NT2/D1 (cell line): ENCODE results near the gene ABI3BP.

Source experiments
- DNase-seq: peaks from one replicate; pipeline ENCODE4 v3.0.0-alpha.2; 2011; ENCODE audit warnings: low read depth, low spot score
- H3K27me3 ChIP-seq: 2 replicates; pipeline ENCODE4 v1.6.0; 2011; ENCODE audit warnings: mild to moderate bottlenecking; ENCODE audit not compliant: insufficient read length, insufficient read depth
- H3K36me3 ChIP-seq: 2 replicates; pipeline ENCODE4 v1.6.1; 2011; ENCODE audit warnings: mild to moderate bottlenecking, low read length, mixed read lengths; ENCODE audit not compliant: insufficient read depth, insufficient read length
- H3K4me1 ChIP-seq: 2 replicates; pipeline ENCODE4 v1.5.1; 2011; ENCODE audit not compliant: insufficient read depth, insufficient read length
- H3K4me3 ChIP-seq: 2 replicates; pipeline ENCODE4 v1.5.1; 2011; ENCODE audit warnings: low read depth; ENCODE audit not compliant: insufficient read length
- H3K9ac ChIP-seq: 2 replicates; pipeline ENCODE4 v1.6.0; 2011; ENCODE audit warnings: low read depth; ENCODE audit not compliant: insufficient read length
- H3K9me3 ChIP-seq: 2 replicates; pipeline ENCODE4 v1.5.1; 2011; ENCODE audit warnings: mild to moderate bottlenecking, low read length; ENCODE audit not compliant: insufficient read depth
- SUZ12 ChIP-seq: IDR thresholded peaks from 2 replicates; pipeline ENCODE4 v1.6.1; 2011; ENCODE audit not compliant: insufficient read length, insufficient read depth; ENCODE audit errors: extremely low read depth
- YY1 ChIP-seq: IDR thresholded peaks from 2 replicates; pipeline ENCODE4 v1.6.1; 2011; ENCODE audit not compliant: insufficient read length, insufficient read depth
- ZNF274 ChIP-seq: IDR thresholded peaks from 2 replicates; pipeline ENCODE4 v1.6.1; 2011; ENCODE audit warnings: mild to moderate bottlenecking, low read depth, low read length

ABI3BP gene

DNA sequence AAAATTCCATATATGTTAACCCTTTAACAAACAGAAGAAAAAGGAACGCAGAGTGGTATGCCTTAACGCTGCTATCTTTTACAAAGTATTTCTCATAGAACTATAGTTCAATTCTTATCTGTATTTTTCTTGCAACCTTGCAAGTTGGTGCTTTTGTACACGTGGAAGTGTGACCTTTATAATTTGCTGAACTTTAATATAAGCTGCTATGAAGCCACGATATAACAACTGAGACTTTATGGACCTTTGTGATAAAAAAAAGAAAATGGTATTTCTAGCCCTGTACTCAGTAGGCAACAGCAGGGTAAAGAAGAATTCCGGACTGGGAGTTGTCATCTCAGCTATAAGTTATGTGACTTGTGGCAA is 290.3 kb downstream of the ABI3BP start:
- Histone ChIP-seq H3K27me3 (no peaks in the 10 kb centered on the region), H3K9me3 (no peaks in the 10 kb centered on the region), H3K9ac (no peak overlapping the region), H3K4me3 (no peak overlapping the region), H3K36me3 (no peaks in the 10 kb centered on the region), H3K4me1 (no peaks in the 10 kb centered on the region)
- TF ChIP-seq YY1 = no peak
- TF ChIP-seq ZNF274 = no peak
- no peak for TF ChIP-seq SUZ12
- no peak for DNase-seq

DNA sequence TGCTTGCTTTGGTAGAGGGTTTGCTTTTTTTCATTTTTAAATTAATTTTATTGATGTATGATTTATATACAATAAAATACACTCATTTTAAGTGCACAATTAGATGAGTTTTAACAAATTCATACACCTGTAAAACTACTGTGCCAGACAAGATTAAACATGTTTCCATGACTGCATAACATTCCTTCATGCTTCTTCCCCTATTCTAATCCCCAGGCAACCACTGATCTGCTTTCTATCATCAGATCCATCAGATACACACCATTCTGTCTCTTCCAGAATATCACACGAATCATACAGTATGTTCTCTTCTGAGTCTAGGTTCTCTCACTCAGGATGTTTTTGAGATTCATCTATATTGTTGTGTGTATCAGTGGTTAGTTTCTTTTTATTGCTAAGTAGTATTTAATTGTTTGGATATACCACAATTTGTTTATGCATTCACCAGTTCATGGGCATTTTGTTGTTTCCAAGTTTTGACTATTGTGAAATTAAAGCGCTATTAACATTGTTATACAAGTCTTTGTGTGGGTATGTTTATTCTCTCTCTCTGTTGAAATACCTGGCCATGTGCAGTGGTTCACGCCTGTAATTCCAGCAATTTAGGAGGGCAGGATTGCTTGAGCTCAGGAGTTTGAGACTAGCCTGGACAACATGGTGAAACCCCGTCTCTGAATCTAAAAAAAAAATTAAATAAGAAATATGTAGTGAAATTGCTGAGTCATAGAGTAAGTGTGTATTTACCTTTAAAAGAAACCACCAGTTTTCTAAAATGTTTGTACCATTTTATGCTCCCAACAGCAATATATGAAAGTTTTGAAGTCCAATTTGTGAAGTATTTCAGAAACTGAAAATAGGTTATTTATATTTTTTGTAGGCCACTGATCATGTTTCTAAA is 290.9 kb downstream of the ABI3BP start:
- Histone ChIP-seq H3K4me1 (no peaks in the 10 kb centered on the region), H3K9ac (no peak overlapping the region), H3K36me3 (no peaks in the 10 kb centered on the region), H3K9me3 (no peaks in the 10 kb centered on the region), H3K27me3 (no peaks in the 10 kb centered on the region), H3K4me3 (no peak overlapping the region)
- TF ChIP-seq ZNF274 (no peak), SUZ12 (no peak), YY1 (no peak)
- DNase-seq = no peak

DNA sequence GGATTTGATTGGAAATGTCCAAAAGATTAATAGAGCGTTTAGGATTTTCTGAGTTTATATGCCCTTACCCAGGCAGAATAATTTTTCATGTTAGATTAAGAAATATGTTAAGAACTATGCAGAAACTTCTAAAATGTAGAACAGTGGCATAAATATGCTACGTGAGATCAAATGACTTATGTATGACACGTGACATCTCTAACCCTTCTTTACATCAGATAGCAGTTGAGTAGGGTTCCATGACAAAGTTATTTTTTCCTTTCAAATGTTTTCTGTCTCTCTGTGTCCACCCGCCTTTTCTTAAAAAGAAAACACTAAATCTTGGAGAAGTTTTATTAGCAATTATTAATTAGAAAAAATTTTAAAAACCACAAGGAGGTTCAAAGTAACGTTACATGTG is 292.5 kb downstream of the ABI3BP start:
- no peaks in the 10 kb centered on the region for H3K4me1 ChIP-seq

More for the DNA sequence above, 292.5 kb downstream of the ABI3BP start:
- no peaks in the 10 kb centered on the region for H3K9me3 ChIP-seq
- no peak overlapping the region for H3K4me3 ChIP-seq
- no peak for DNase-seq
- no peaks in the 10 kb centered on the region for H3K36me3 ChIP-seq
- TF ChIP-seq ZNF274 = no peak
- TF ChIP-seq YY1 = no peak
- TF ChIP-seq SUZ12 = no peak
- H3K27me3 ChIP-seq = no peaks in the 10 kb centered on the region
- no peak overlapping the region for H3K9ac ChIP-seq
